SHP77 treated with DMSO at 0.1 percent for 48 hours (cell line): ENCODE data around the gene IMMP2L.

Source experiments
- DNase-seq: peaks from one replicate; lab custom pipeline; 2025; lab: John Stamatoyannopoulos, UW

The IMMP2L gene

GRCh38 chr7:110625294-110625693 lies 937.0 kb downstream of the IMMP2L start:
- no peak for DNase-seq

GRCh38 chr7:110623436-110623835 lies 938.9 kb downstream of the IMMP2L start:
- no peak for DNase-seq

- DNase-seq = no peak
These were observed 941.0 kb downstream of the IMMP2L start for GRCh38 chr7:110621289-110621688.

DNA sequence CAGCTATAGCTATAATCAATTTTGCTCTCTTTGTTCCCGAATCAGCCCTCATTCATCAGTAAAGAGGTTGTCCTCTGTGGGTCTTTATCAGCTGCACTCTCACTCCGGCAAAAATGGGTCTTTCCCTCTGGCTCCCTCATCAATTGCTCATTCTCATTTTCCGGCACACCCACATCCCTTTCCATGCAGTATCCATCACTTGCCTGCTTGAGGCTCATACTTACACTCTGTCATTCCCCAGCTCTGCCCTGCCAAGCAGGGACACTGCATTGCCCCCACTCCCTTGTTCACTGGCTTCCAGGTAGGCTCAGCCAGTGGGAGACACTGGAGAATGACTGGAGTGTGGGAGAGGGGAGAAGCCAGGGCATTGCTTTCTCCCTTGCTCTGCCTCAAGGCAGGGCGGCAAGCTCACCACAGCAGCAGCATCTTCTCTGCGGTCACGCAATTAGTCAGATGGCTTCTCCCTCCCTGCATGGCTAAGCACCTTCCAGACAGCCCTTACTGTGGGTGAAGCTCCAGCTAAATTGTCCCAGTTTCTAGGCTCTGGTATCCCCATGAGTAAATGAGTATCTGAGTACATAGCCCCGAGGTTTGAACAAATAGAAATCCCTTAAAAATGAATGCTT lies 942.1 kb downstream of the IMMP2L start:
- no peak for DNase-seq
